GM19395 (cell line): ENCODE results near the gene ACADL.
"Not testable (repeated sequence)": the region's sequence is repeated elsewhere in the genome, so short reads cannot be mapped to it uniquely, and the experiment has no call there.

Source experiments
- ATAC-seq: cut with Tn5 transposase; IDR thresholded peaks from one replicate; pipeline ENCODE4 v1.9.1; 2021; ENCODE audit warnings: mild to moderate bottlenecking, moderate library complexity; ENCODE audit not compliant: unreplicated experiment

ACADL gene

GRCh38 chr2:210203558-210203957 lies 21.7 kb downstream of the ACADL start:
- no peak for ATAC-seq

GRCh38 chr2:210203147-210203546 lies 22.1 kb downstream of the ACADL start:
- ATAC-seq: no peak

GRCh38 chr2:210199854-210200253 lies 25.4 kb downstream of the ACADL start:
- no peak for ATAC-seq

- peak; percentile 59 for ATAC-seq
Observed at GRCh38 chr2:210199186-210199765, 26.0 kb downstream of the ACADL start.

GRCh38 chr2:210198326-210198725 lies 26.9 kb downstream of the ACADL start:
- ATAC-seq: no peak

GRCh38 chr2:210197720-210198119 lies 27.5 kb downstream of the ACADL start:
- no peak for ATAC-seq

GRCh38 chr2:210195101-210195852 lies 30.0 kb downstream of the ACADL start:
- peak; percentile 64 for ATAC-seq

- peak; percentile 40 for ATAC-seq
Observed at GRCh38 chr2:210190345-210190744, 34.9 kb downstream of the ACADL start.

- no peak for ATAC-seq
Observed at GRCh38 chr2:210189452-210190138, 35.7 kb downstream of the ACADL start.

- no peak for ATAC-seq
Observed at GRCh38 chr2:210188755-210189154, 36.5 kb downstream of the ACADL start.

- no peak for ATAC-seq
Observed at GRCh38 chr2:210188190-210188589, 37.1 kb downstream of the ACADL start.

- ATAC-seq: not testable (repeated sequence)
Observed at GRCh38 chr2:210183936-210184335, 41.3 kb downstream of the ACADL start.

- not testable (repeated sequence) for ATAC-seq
Observed at GRCh38 chr2:210181606-210182088, 43.6 kb downstream of the ACADL start.

- ATAC-seq: not testable (repeated sequence)
Observed at GRCh38 chr2:210181033-210181605, 44.1 kb downstream of the ACADL start.

GRCh38 chr2:210180477-210180876 lies 44.8 kb downstream of the ACADL start:
- no peak for ATAC-seq

- ATAC-seq: no peak
Observed at GRCh38 chr2:210179351-210179990, 45.8 kb downstream of the ACADL start.

GRCh38 chr2:210177769-210178168 lies 47.5 kb downstream of the ACADL start:
- no peak for ATAC-seq

- ATAC-seq: not testable (repeated sequence)
Observed at GRCh38 chr2:210177115-210177514, 48.1 kb downstream of the ACADL start.

- no peak for ATAC-seq
Observed at GRCh38 chr2:210174086-210174485, 51.2 kb downstream of the ACADL start.

- no peak for ATAC-seq
Observed at GRCh38 chr2:210172219-210172575, 53.0 kb downstream of the ACADL start.
